ENCODE data around the gene CITED4.

CITED4 gene

GRCh38 chr1:40834968-40835545 is 27.1 kb downstream of the CITED4 start:
- DNase-seq (ENCODE audit: low read depth, low spot score): no peak

- DNase-seq (ENCODE audit: low read depth, low spot score): no peak
These were observed 28.2 kb downstream of the CITED4 start for GRCh38 chr1:40833979-40834378.

- DNase-seq (ENCODE audit: low read depth, low spot score): no peak
These were observed 31.0 kb downstream of the CITED4 start for GRCh38 chr1:40831001-40831732.

- no peak for DNase-seq (ENCODE audit: low read depth, low spot score)
These were observed 31.7 kb downstream of the CITED4 start for GRCh38 chr1:40830419-40830943.

- DNase-seq (ENCODE audit: low read depth, low spot score): no peak
These were observed 32.4 kb downstream of the CITED4 start for GRCh38 chr1:40829631-40830245.

- DNase-seq (ENCODE audit: low read depth, low spot score): no peak
These were observed 36.2 kb downstream of the CITED4 start for GRCh38 chr1:40825996-40826395.

- peak; percentile 67 for DNase-seq (ENCODE audit: low read depth, low spot score)
These were observed 36.8 kb downstream of the CITED4 start for GRCh38 chr1:40825435-40825788.

GRCh38 chr1:40824591-40825434 is 37.4 kb downstream of the CITED4 start:
- DNase-seq (ENCODE audit: low read depth, low spot score): peak; percentile 69

GRCh38 chr1:40823983-40824382 is 38.2 kb downstream of the CITED4 start:
- DNase-seq (ENCODE audit: low read depth, low spot score): no peak

GRCh38 chr1:40823345-40823744 is 38.8 kb downstream of the CITED4 start:
- DNase-seq (ENCODE audit: low read depth, low spot score): no peak

- no peak for DNase-seq (ENCODE audit: low read depth, low spot score)
These were observed 39.3 kb downstream of the CITED4 start for GRCh38 chr1:40822890-40823289.

GRCh38 chr1:40820911-40821693 is 41.1 kb downstream of the CITED4 start:
- DNase-seq (ENCODE audit: low read depth, low spot score): no peak

- DNase-seq (ENCODE audit: low read depth, low spot score): peak; percentile 71
These were observed 41.8 kb downstream of the CITED4 start for GRCh38 chr1:40820251-40820797.

- DNase-seq (ENCODE audit: low read depth, low spot score): no peak
These were observed 43.1 kb downstream of the CITED4 start for GRCh38 chr1:40819101-40819500.

- DNase-seq (ENCODE audit: low read depth, low spot score): peak; percentile 87
These were observed 43.8 kb downstream of the CITED4 start for GRCh38 chr1:40818264-40818961.

- no peak for DNase-seq (ENCODE audit: low read depth, low spot score)
These were observed 44.3 kb downstream of the CITED4 start for GRCh38 chr1:40817791-40818263.

- DNase-seq (ENCODE audit: low read depth, low spot score): no peak
These were observed 46.7 kb downstream of the CITED4 start for GRCh38 chr1:40815420-40815819.

All from ELF-1 (cell line).